Parathyroid adenoma (tissue), 2 donors: Measurements from ENCODE around the gene CPNE9.
"Not testable (repeated sequence)": the region's sequence is repeated elsewhere in the genome, so short reads cannot be mapped to it uniquely, and the experiment has no call there.

Experiments used
- H2AFZ ChIP-seq: fragments of 300-600 bp; sonication (generic); one replicate; pipeline ENCODE4 v1.7.0; 2017; ENCODE audit warnings: antibody characterized with exemption, mild to moderate bottlenecking
- H3K27ac ChIP-seq: fragments of 300-600 bp; sonication (generic); one replicate; pipeline ENCODE4 v1.7.0; 2017
- H3K27me3 ChIP-seq: fragments of 300-600 bp; sonication (generic); one replicate; pipeline ENCODE4 v1.7.0; 2017; ENCODE audit warnings: low read length; ENCODE audit not compliant: control insufficient read depth, insufficient read depth
- H3K36me3 ChIP-seq: fragments of 300-600 bp; sonication (generic); one replicate; pipeline ENCODE4 v1.7.0; 2017; ENCODE audit warnings: low read length; ENCODE audit not compliant: control insufficient read depth, insufficient read depth
- H3K4me1 ChIP-seq: fragments of 300-600 bp; sonication (generic); one replicate; pipeline ENCODE4 v1.7.0; 2017; ENCODE audit warnings: control low read depth
- H3K4me2 ChIP-seq: fragments of 300-600 bp; sonication (generic); one replicate; pipeline ENCODE4 v1.7.0; 2017; ENCODE audit warnings: low read length
- H3K4me3 ChIP-seq: fragments of 300-600 bp; sonication (generic); one replicate; pipeline ENCODE4 v1.7.0; 2017; ENCODE audit warnings: low read depth, low read length
- H3K79me2 ChIP-seq: fragments of 300-600 bp; sonication (generic); one replicate; pipeline ENCODE4 v1.7.0; 2017; ENCODE audit warnings: control low read depth
- H3K9ac ChIP-seq: fragments of 300-600 bp; sonication (generic); one replicate; pipeline ENCODE4 v1.7.0; 2017; ENCODE audit warnings: mild to moderate bottlenecking
- H3K9me3 ChIP-seq: fragments of 300-600 bp; sonication (generic); one replicate; pipeline ENCODE4 v1.7.0; 2017; ENCODE audit warnings: low read length; ENCODE audit not compliant: control insufficient read depth
- TF ChIP-seq, protein P1 (sequence below): fragments of 300-600 bp; sonication (generic); IDR thresholded peaks from one replicate; pipeline ENCODE4 v1.7.0; 2017; ENCODE audit warnings: antibody characterized with exemption, mild to moderate bottlenecking
- donor health status: primary hyperparathyroidism.

The CPNE9 gene

DNA sequence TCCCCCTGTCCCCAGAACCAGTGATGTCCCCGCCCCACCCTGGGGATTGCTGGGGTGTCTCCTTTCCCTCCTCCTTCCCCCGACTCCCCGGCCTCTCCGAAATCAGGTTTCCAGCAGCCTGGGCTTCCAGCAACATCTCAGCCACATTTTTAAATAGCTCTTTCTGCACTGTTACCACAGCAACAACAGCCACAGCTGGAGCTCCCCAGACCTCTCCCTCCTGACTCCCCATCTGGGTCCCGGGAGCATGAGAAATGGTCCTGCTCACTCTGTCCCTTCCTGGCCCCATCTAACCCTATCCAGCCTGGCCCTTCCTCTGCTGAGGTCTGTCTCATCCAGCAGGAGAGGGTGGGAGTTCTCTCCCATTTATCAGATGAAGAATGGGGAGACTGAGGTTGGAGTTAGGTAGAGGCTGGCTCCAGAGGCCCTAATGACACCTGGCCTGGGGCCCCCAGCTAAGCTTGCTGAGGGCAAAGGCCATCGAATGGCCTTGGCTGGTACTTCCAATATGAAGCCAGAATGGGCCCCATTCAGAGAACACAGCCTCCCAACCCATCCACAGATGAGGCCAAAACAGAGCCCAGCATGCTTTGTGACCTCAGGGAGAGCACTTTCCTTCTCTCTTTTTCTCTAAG lies 64.6 kb downstream of the CPNE9 start:
- Histone ChIP-seq H3K79me2 (no peaks in the 10 kb centered on the region), H2AFZ (no peak overlapping the region), H3K36me3 (no peaks in the 10 kb centered on the region), H3K27me3 (no peaks in the 10 kb centered on the region), H3K9ac (no peak overlapping the region), H3K4me3 (no peak overlapping the region), H3K27ac (peak overlapping the region; percentile 60), H3K4me1 (peaks cover 13% of the 10 kb centered on the region), H3K9me3 (no peaks in the 10 kb centered on the region), H3K4me2 (no peak overlapping the region)
- TF ChIP-seq, protein P1, sequence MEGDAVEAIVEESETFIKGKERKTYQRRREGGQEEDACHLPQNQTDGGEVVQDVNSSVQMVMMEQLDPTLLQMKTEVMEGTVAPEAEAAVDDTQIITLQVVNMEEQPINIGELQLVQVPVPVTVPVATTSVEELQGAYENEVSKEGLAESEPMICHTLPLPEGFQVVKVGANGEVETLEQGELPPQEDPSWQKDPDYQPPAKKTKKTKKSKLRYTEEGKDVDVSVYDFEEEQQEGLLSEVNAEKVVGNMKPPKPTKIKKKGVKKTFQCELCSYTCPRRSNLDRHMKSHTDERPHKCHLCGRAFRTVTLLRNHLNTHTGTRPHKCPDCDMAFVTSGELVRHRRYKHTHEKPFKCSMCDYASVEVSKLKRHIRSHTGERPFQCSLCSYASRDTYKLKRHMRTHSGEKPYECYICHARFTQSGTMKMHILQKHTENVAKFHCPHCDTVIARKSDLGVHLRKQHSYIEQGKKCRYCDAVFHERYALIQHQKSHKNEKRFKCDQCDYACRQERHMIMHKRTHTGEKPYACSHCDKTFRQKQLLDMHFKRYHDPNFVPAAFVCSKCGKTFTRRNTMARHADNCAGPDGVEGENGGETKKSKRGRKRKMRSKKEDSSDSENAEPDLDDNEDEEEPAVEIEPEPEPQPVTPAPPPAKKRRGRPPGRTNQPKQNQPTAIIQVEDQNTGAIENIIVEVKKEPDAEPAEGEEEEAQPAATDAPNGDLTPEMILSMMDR: no peak

DNA sequence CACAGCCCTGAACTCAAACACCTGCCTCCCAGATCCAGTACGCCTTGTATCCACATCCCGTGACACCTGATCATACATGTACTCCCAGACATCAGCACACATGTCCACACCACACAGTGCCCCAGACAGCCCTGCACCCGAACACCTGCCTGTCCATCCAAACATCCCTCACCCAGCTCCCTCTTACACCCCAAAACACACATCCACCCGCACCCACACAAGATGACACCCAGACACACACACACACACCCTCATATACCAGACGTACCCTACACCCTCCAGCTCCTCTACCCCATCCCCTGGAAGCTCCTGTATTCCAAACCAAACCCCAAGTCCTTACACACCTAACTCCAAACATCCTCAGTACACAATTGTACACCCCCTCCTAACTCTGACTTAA lies 65.4 kb downstream of the CPNE9 start:
- Histone ChIP-seq H3K36me3 (no peaks in the 10 kb centered on the region), H3K4me1 (peaks cover 13% of the 10 kb centered on the region), H3K79me2 (no peaks in the 10 kb centered on the region), H3K4me2 (peak overlapping the region; percentile 97), H3K9ac (no peak overlapping the region), H3K4me3 (peak overlapping the region; percentile 83), H3K27ac (peak overlapping the region; percentile 60), H3K27me3 (no peaks in the 10 kb centered on the region), H2AFZ (peak overlapping the region; percentile 82), H3K9me3 (no peaks in the 10 kb centered on the region)
- TF ChIP-seq, protein P1: no peak

- Histone ChIP-seq H3K4me1 (peaks cover 13% of the 10 kb centered on the region), H2AFZ (peak within 1 kb of the TSS; percentile 82), H3K36me3 (no peaks in the 10 kb centered on the region), H3K27ac (peak within 1 kb of the TSS; percentile 60), H3K9me3 (no peaks in the 10 kb centered on the region), H3K4me3 (peak within 1 kb of the TSS; percentile 83), H3K4me2 (peak within 1 kb of the TSS; percentile 97), H3K27me3 (no peaks in the 10 kb centered on the region), H3K9ac (peak within 1 kb of the TSS; percentile 42), H3K79me2 (no peaks in the 10 kb centered on the region)
- TF ChIP-seq, protein P1: no peak
These were observed 66.0 kb downstream of the CPNE9 start, which contains the start of gene CAMK1 for GRCh38 chr3:9769426-9770275. Gene CAMK1, minus strand, starts transcription at chr3:9769947. Its CDS starts 2,198 bp downstream, at chr3:9767749.

- Histone ChIP-seq H3K27me3 (no peaks in the 10 kb centered on the region), H3K9ac (no peak overlapping the region), H2AFZ (peak overlapping the region; percentile 82), H3K4me3 (peak overlapping the region; percentile 83), H3K27ac (peak overlapping the region; percentile 25), H3K79me2 (no peaks in the 10 kb centered on the region), H3K4me2 (peak overlapping the region; percentile 97), H3K36me3 (no peaks in the 10 kb centered on the region), H3K9me3 (no peaks in the 10 kb centered on the region), H3K4me1 (peaks cover 13% of the 10 kb centered on the region)
- TF ChIP-seq, protein P1: no peak
These were observed 66.7 kb downstream of the CPNE9 start for GRCh38 chr3:9770276-9770812.

GRCh38 chr3:9771007-9771406 lies 67.4 kb downstream of the CPNE9 start:
- H2AFZ ChIP-seq, H3K36me3 ChIP-seq, H3K4me2 ChIP-seq, H3K9me3 ChIP-seq, H3K27me3 ChIP-seq, H3K79me2 ChIP-seq, H3K4me3 ChIP-seq, H3K9ac ChIP-seq, H3K27ac ChIP-seq: not testable (repeated sequence)
- peaks cover 13% of the 10 kb centered on the region for H3K4me1 ChIP-seq
